T follicular helper cell (primary cell): ENCODE results near the gene GALM.
"Not testable (repeated sequence)": the region's sequence is repeated elsewhere in the genome, so short reads cannot be mapped to it uniquely, and the experiment has no call there.

Source experiments
- DNase-seq: peaks from one replicate; pipeline ENCODE4 v3.0.0-alpha.2; 2020; ENCODE audit warnings: low read depth
- total RNA-seq, 2 experiments: gene quantifications; one replicate each; lab custom pipeline; 2026; lab: John Stamatoyannopoulos, UW

The GALM gene
- total RNA-seq = 70.6 to 137 reads per million in 2 experiments

DNA sequence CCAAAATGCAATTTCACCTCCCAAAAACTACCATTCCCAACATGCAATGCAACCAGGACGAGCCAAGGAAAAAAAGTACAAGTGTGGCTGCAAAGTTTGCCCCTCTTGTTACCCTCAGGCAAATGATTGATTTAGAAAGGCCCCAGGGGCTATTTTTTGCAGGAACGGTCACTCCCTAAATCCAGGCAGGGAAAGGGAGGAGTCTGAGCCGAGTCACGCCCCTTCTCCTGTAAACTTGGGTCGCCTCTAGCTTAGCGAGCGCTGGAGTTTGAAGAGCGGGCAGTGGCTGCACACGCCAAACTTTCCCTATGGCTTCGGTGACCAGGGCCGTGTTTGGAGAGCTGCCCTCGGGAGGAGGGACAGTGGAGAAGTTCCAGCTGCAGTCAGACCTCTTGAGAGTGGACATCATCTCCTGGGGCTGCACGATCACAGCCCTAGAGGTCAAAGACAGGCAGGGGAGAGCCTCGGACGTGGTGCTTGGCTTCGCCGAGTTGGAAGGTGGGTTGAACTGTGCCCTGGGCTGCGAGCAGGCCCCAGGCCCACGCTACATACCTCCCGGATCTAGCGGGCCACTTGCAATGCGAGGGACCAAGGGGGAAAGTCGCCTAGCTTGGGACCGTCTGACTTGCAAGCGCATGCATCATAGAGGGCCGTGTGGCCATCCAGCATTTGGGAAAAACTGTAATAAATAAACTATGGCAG lies at the start of gene GALM:
Gene GALM (plus strand): TSS at position 261 of the 702 bp plus-strand sequence. CDS start 48 bp downstream, at position 309.
- DNase-seq = no peak

DNA sequence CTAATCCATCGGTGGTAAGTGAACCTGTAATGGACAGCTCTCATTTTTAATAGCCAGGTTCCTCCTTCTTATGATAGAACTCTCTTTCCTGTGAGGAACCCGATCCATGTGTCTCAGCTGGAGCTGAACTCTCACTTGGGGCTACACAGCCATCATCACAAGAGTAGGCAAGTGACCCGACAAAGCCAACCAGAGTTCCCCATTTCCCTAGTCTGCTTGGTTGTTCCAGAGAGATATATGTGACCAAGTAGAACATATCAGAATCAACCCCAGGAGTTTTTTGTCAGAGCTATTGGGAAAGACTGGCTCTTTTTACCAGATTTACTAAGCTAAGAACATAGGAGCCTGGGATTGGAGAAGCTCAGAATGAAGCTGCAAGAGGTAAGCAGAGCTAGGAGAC lies 48.6 kb upstream of the GALM start:
- DNase-seq = no peak

DNA sequence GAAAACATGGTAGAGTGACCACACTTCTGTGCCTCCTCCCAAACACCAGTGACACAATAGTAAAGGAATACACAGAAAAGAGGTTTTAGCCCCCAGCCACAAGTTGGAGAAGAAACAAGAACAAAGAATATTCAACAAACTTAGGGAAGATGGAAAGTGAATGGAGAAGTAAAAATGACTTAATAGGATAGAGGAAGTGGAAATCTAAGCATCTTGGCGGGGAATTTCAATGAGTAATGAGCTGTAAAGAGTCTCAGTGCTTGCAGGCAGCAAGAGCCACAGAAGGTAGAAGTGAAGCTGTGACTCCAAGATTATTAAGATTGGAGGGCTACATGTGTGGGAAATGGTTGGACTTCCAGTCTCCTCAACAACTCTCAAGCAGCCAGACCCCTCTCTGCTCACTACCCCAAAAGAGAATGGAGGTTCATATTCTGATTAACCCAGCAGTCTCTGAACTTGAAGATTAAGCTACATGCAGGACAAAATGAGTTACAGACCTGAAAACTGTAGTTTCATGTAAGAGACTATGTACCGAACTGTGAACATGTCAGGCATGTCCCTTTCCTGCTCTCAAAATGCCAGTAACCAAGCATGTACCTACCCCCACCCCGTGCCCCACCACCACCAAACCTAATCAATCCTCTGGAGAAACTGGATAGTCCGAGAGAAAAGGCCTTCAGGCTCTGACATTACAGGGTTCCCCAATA lies 46.3 kb upstream of the GALM start:
- no peak for DNase-seq

DNA sequence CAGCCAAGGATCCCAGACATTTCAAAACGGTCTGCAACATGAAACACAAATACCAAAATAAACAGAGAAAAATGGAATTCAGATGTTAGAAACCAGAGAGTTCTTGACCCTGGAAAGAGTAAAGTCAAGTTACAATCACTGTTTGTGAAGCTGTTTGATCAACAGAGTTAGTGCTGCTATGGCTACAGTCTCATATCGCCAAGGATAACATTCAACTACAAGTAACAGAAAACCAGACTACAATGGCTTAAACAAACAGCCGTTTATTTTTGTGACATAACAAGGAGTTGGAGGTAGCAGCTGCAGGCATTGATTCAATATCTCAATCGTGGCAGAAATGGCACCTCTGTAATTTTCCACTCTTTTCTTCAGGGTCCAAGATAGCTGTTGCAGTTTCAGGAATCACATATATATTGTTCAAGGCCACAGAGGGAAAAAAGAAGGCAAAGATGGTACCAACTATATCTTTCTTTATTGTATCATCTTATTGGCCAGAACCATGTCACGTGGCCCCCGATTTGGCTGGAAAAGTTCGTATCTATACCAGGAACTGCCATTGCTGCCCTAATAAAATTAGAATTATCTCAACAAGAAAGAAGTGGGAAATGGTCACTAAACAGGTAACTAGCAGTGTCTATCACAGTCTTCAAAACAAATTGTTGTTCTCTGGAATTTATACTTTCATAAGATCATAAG lies 45.5 kb upstream of the GALM start:
- no peak for DNase-seq

DNA sequence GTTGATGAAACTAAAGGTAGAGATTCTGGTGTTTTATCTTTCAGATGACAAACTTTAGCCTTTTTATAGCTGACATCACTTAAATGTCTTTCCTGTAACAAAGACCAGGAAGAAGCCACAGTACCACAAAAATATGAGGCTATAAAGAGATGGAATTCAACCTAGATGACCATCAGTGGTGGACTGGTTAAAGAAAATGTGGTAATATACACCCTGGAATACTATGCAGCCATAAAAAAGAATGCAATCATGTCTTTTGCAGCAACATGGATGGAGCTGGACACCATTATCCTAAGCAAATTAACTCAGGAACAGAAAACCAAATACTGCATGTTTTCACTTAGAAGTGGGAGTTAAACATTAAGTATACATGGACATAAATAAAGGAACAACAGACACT lies 44.9 kb upstream of the GALM start:
- no peak for DNase-seq

DNA sequence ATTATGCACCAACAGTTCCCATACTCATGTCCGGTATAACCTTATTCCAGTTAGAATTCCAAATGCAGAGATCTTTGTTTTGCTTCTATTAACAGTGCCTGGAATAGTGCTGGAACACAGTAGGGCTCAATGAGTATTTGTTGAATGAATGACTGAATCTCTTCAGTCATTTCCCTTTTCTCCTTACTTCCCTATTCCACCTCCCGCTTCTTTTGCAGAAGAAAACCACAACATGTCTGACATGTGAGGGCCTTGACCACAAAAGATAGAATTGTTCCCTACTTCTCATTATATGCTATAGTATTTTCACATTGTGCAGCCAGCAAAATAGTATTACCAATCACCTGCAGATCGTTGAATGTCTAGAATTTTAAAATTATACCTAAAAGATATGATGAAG lies 43.7 kb upstream of the GALM start:
- no peak for DNase-seq

DNA sequence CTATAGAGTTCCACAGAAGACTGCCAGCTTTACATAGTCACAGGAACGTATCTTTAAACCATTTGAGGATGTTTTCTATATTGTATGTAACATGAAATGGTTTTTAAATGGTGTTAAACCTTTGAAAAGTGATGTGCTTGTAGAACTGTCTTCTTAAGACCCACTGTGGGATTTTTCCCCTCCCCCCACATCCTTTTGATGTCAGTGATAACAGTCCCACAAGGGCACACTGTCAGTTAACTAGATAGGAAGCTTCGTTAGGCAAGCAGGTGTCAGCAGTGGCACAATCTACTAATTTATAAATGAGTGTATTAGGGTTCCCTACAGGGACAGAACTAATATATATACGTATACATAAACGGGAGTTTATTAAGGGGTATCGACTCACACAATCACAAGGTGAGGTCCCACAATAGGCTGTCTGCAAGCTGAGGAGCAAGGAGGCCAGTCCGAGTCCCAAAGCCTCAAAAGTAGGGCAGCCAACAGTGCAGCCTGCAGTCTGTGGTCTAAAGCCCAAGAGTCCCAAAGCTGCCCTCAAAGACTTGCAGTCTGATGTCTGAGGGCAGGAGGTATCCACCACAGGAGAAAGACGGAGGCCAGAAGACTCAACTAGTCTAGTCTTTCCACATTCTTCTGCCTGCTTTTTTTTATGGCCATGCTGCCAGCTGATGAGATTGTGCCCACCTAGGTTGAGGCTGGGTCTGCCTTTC lies 39.4 kb upstream of the GALM start:
- peak; percentile 22 for DNase-seq

DNA sequence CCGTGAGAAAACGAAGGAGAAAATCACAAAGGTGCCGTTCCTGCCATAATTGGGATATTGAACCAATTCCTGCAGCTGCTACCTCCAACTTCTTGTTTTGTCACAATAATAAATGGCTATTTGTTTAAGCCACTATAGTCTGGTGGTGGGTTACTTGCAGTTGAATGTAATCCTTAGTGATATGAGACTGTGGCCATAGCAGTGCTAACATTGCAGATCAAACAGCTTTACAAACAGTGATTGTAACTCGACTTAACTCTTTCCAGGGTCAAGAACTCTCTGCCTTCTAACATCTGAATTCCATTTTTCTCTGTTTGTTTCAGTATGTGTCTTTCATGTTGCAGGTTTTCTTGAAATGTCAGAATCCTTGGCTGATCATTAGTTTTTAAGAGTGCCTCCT lies 38.5 kb upstream of the GALM start:
- DNase-seq = no peak

DNA sequence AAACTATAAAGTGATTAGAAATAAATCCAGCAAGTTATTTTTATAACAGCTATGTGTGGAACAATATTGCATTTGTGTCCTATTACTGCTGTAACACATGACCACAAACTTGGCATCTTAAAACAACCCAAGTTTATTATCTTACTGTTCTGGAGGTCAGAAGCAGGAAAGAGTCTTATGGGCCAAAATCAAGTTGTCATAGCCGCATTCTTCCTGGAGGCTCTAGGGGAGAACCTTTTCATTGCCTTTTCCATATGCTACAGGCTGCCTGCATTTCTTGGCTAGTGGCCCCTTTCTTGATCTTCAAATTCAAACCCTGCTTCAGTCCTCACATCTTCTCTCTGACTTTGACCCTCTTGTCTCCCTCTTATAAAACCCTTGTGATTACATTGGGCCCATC lies 36.2 kb upstream of the GALM start:
- DNase-seq = no peak

DNA sequence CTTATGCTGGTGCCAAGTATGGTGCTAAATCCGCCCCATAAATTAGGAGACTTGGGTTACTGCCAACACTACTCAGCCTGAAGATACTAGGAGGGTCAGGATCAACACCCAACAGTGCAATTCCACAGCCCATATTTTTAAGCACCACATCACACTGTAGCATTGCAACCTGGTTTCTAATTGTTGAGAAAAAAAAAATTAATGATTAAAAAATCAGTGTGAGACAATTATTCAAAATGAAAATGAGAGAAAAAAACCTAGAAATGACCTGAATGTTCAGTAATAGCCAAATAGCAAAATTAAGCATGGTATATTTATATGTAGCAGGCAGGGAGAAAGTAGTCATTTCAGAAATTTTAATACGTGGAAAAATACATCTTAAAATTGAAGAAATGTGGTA lies 33.9 kb upstream of the GALM start:
- no peak for DNase-seq

DNA sequence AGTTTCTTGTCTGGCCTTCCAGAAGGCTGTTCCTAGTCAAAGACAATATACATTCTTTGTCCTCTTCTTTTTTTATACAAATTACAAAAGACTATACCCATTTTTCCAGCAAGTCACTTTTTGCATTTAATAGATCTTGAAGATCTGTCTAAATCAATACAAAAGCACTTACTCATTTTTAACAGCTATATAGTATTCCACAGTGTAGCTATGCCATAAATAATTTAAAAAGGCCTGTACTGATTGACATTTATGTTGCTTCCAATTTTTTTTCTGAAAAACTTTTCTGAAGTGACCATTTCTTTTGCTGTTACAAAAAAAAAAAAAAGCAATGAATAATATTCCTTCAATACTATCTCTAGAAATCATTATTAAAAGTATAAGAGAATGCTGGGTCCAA lies 32.9 kb upstream of the GALM start:
- DNase-seq = no peak

DNA sequence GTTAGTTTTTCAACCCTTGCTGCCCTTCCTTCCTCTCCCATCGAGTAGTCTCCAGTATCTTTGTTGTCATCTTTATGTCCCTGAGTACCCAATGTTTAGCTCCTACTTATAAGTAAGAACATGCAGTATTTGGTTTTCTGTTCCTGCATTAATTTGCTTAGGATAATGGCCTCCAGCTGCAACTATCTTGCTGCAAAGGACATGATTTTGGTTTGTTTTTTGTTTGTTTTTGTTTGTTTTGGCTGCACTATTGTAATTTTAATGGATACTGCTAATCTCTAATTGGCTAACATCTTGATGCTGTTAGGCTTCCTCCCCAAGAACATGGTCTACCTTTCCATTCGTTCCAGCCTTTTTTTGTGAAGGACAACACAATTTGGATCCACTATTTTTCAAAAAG lies 32.0 kb upstream of the GALM start:
- no peak for DNase-seq

DNA sequence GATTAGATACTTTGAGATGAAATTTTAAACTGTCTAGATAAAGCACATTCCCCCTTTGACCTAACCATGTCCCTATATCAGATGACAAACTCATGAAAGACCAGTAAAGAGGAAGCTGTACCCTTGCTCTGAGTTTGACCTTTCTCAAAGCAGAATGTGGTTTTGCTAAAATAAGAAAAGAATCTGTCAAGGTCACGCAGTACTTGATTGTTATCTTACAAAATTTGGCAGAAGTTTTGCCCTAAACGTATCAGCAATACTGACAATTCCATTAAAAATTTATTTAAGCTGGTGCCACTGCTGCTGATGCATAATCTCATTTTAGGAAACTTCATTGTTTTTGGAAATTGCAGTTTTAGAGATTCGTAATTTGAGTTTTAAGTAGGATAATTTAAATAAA lies 31.2 kb upstream of the GALM start:
- no peak for DNase-seq

DNA sequence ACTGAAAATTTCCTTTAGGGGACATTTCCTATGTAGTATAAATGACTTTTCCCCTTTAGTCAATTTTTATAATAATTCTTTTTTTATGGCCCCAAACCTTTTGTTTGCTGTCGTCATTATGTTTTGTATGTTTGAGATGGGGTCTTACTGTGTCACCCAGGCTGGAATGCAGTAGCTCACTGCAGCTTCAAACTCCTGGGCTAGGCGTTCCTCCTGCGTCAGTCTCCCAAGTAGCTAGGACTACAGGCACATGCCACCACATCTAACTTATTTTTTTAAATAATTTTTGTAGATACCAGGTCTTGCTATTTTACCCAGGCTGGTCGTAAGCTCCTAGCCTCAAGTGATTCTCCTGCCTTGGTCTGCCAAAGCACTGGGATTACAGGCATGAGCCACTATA lies 30.8 kb upstream of the GALM start:
- no peak for DNase-seq

DNA sequence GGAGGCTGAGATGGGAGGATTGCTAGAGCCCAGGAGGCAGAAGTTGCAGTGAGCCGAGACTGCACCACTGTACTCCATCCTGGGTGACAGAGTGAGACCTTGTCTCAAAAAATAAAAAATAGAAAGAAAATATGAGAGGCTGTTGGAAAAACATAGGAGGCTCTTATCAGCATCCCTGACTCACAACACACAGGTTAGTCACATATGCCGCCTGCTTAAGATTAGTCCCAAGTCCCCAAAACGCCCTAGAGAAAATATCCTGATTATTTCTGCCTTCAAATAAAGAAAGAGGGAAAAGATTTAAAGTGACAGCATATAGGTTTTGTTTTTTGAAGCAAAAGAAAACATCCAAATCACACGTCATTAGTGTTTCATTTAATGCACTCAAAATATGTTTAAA lies 29.8 kb upstream of the GALM start:
- DNase-seq = no peak

DNA sequence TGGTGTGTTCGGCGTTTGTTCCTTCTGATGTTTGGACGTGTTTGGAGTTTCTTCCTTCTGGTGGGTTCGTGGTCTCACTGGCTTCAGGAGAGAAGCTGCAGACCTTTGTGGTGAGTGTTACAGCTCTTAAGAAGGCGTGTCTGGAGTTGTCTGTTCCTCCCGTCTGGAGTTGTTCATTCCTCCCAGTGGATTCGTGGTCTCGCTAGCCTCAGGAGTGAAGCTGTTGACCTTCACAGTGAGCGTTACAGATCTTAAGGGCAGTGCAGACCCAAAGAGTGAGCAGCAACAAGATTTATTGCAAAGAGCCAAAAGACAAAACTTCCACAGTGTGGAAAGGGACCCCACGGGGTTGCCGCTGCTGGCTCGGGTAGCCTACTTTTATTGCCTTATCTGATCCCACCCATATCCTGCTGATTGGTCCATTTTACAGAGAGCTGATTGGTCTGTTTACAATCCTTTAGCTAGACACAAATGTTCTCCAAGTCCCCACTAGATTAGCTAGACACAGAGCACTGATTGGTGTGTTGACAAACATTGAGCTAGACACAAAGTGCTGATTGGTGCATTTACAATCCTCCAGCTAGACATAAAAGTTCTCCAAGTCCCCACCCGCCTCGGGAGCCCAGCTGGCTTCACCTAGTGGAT lies 23.4 kb upstream of the GALM start:
- DNase-seq = not testable (repeated sequence)

DNA sequence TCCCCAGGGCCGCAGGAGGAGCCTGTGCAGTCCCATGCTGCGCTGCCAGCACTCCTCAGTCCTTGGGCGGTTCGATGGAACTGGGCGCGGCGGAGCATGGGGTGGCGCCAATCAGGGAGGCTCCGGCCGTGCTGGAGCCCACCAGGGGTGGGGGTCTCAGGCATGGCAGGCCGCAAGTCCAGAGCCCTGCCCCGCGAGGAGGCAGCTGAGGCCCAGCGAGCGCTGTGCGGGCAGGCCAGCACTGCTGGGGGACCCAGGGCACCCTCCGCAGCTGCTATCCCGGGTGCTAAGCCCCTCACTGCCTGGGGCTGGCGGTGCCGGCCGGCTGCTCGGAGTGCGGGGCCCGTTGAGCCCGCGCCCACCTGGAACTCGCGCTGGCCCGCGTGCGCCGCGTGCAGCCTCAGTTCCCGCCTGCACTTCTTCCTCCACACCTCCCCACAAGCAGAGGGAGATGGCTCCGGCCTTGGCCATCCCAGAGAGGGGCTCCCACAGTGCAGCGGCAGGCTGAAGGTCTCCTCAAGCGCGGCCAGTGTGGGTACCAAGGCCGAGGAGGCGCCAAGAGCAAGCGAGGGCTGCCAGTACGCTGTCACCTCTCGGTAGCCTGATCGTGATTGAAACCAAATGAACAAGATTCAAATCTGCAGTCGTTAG lies 22.8 kb upstream of the GALM start:
- DNase-seq = no peak

DNA sequence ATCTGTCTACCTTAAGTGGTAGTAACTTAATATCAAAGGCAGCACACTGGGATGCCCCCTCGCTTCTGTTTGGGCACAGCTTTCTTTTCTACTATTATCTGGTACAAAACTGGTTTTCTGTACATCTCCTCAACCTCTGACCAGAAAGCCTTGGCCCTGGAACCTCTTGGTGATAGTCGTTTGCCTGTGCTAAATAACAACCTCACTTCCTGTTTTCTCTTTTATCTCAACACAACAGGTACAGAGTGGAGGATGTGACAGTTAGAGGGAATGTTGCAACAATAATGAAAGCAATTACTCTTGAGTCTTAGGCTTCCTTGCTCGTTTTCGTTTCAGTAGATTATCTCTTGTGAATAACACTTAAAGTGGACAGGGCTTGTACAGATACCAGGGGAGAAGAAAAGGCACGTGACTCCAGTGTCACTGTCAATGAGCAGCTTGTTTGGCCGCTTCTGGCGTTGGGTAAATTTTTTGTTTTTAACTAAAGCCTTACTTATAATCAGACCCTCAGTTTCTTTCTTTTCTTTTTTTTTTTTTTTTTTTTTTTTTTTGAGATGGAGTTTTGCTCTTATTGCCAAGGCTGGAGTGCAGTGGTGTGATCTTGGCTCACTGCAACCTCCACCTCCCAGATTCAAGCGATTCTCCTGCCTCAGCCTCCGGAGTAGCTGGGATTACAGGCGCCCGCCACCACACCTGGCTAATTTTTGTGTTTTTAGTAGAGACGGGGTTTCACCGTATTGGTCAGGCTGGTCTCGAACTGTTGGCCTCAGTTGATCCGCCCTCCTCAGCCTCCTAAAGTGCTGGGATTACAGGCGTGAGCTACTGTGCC lies 22.0 kb upstream of the GALM start:
- DNase-seq = not testable (repeated sequence)

DNA sequence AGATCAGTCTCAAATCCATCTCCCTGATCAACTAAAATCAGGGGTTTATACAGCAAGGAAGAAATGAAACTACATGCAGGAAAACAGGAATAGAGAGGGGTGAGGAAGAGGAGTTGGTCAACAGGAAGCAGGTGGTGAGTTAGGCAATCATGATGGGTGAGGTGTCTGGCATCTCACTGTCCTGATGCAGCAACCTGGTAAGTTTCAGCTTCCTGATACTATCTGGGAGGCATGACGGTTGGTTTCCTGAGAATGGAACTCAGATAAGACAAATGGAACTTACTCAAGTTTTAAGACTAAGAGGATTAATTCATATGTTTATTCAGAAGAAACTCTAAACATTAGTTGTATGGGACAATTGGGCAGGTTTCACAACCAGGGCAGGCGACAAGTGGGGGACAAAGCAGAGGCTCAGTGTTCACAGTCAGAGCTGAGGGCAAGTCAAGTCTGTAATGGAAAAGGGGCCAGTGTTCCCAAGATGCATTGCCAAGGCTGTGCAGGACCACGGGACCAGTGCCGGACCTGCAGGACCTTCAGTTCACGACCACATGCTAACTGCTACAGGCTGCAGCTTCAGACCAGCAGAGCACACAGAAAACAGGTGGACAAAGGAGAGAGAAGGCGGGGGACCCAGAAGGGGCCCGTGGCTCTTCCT lies 17.7 kb upstream of the GALM start:
- DNase-seq = no peak

DNA sequence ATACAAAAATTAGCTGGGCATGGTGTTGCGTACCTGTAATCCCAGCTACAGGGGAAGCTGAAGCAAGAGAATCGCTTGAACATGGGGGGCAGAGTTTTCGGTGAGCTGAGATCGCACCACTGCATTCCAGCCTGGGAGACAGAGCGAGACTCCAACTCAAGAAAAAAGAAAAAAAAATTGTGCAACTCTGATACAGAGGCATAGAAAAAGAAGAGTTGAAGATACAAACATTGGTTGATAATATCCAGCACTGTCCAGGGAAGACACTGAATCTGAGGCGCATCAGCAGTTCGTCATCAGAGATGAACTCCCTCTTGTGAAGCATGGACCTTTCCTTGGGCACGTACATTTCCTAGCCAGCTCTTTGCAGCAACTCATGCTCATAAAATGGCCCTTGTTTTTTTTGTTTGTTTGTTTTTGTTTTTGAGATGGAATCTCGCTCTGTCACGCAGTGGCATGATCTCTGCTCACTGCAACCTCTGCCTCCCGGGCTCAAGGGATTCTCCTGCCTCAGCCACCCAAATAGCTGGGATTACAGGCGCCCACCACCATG lies 16.7 kb upstream of the GALM start:
- DNase-seq = no peak
